Endothelial cell of umbilical vein (primary cell): Measurements from ENCODE around the gene LPP. TPM values are rescaled to one million over a fixed set of nuclear protein-coding genes. Genes with fewer than 3 reads are reported as not detected.

Source experiments
- BruUV-seq: library from RNA; stranded (reverse); fragments of 400-500 nt; replicated peaks from 2 replicates; lab custom pipeline; 2021; lab: Mats Ljungman, UMichigan
- CTCF ChIA-PET: fragments of 300-600, 350-600 bp; sonication (Branson Sonifier 250); formaldehyde crosslinking; loops from one replicate; lab custom pipeline; 2021; ENCODE audit warnings: antibody characterized with exemption, inconsistent platforms; lab: Charles Lee
- POLR2A ChIA-PET: fragments of 300-600, 350-600 bp; sonication (Branson Sonifier 250); formaldehyde crosslinking; loops from one replicate; lab custom pipeline; 2021; ENCODE audit warnings: antibody characterized with exemption, inconsistent platforms; lab: Charles Lee
- DNase-seq: peaks from one replicate; pipeline ENCODE4 v3.0.0-alpha.2; 2011; ENCODE audit warnings: low read depth, low spot score
- FAIRE-seq: peaks from 2 replicates; lab custom pipeline; 2011; peaks lifted over from hg19 to GRCh38; lab: Jason Lieb, UNC
- H2AFZ ChIP-seq: 2 replicates; pipeline ENCODE4 v1.6.0; 2012; ENCODE audit warnings: low read depth, low read length, control low read depth, inconsistent platforms
- H3K27ac ChIP-seq: 2 replicates; pipeline ENCODE4 v1.5.1; 2011; ENCODE audit warnings: low read depth, mild to moderate bottlenecking, control low read depth, low read length, moderate library complexity; ENCODE audit not compliant: insufficient read depth
- H3K27me3 ChIP-seq, 2 experiments: 2 replicates each; pipeline versions ENCODE4 v1.6.0 to v1.6.1; 2011; ENCODE audit warnings: low read length in 2 of 2, mixed read lengths in 1 of 2; ENCODE audit not compliant: control insufficient read depth in 2 of 2, insufficient read depth in 2 of 2
- H3K36me3 ChIP-seq, 2 experiments: 2 replicates in 1 of 2; 3 replicates in 1 of 2; pipeline ENCODE4 v1.5.1; 2011; ENCODE audit warnings: low read length in 2 of 2, mild to moderate bottlenecking in 1 of 2, moderate library complexity in 1 of 2; ENCODE audit not compliant: control insufficient read depth in 2 of 2, insufficient read depth in 2 of 2; ENCODE audit errors: extremely low read depth in 1 of 2
- H3K4me1 ChIP-seq: 3 replicates; pipeline ENCODE4 v1.5.1; 2011; ENCODE audit warnings: mild to moderate bottlenecking, low read length; ENCODE audit not compliant: control insufficient read depth, insufficient read depth; ENCODE audit errors: extremely low read depth
- H3K4me2 ChIP-seq: 2 replicates; pipeline ENCODE4 v1.6.1; 2011; ENCODE audit warnings: low read length, control low read depth, mixed read lengths; ENCODE audit not compliant: insufficient read depth
- H3K4me3 ChIP-seq, 3 experiments: fragments of 200-600 bp in 1 of 3; sonication (generic), shearing (Covaris generic) in 1 of 3; replicated peaks in 1 of 3; 2 replicates each; pipeline ENCODE4 v1.5.1; 2011 to 2016; ENCODE audit warnings: control low read depth in 3 of 3, low read length in 3 of 3, mild to moderate bottlenecking in 2 of 3, inconsistent platforms in 1 of 3, low read depth in 1 of 3, moderate library complexity in 1 of 3; ENCODE audit not compliant: insufficient read depth in 1 of 3
- H3K79me2 ChIP-seq: 2 replicates; pipeline ENCODE4 v1.6.0; 2012; ENCODE audit warnings: low read length, inconsistent platforms; ENCODE audit not compliant: control insufficient read depth, insufficient read depth
- H3K9ac ChIP-seq: replicated peaks from 2 replicates; pipeline ENCODE3; 2011; ENCODE audit warnings: low read length, control low read depth; ENCODE audit not compliant: insufficient read depth; ENCODE audit errors: extremely low read depth
- H3K9me1 ChIP-seq: replicated peaks from 3 replicates; pipeline ENCODE4 v1.6.0; 2011; ENCODE audit warnings: mild to moderate bottlenecking, low read length; ENCODE audit not compliant: control insufficient read depth, insufficient read depth; ENCODE audit errors: extremely low read depth
- H3K9me3 ChIP-seq: replicated peaks from 2 replicates; pipeline ENCODE4 v1.5.1; 2012; ENCODE audit warnings: low read length, inconsistent platforms; ENCODE audit not compliant: control insufficient read depth, insufficient read depth
- H4K20me1 ChIP-seq: replicated peaks from 2 replicates; pipeline ENCODE3; 2011; ENCODE audit warnings: mild to moderate bottlenecking, low read length; ENCODE audit not compliant: control insufficient read depth, insufficient read depth; ENCODE audit errors: extremely low read depth
- EZH2 ChIP-seq: IDR thresholded peaks from 2 replicates; pipeline ENCODE4 v1.6.1; 2012; ENCODE audit warnings: borderline replicate concordance, low read depth, mild to moderate bottlenecking, moderate library complexity, low read length, inconsistent platforms; ENCODE audit not compliant: severe bottlenecking
- FOS ChIP-seq: IDR thresholded peaks from 2 replicates; pipeline ENCODE4 v1.6.1; 2011; ENCODE audit warnings: mild to moderate bottlenecking, low read length, moderate library complexity, borderline replicate concordance; ENCODE audit not compliant: insufficient read depth
- GATA2 ChIP-seq: IDR thresholded peaks from 2 replicates; pipeline ENCODE4 v1.7.0; 2011; ENCODE audit warnings: low read depth, mild to moderate bottlenecking, moderate library complexity, mixed read lengths, low read length; ENCODE audit not compliant: insufficient read length, insufficient read depth
- JUN ChIP-seq: IDR thresholded peaks from 2 replicates; pipeline ENCODE4 v1.6.1; 2011; ENCODE audit warnings: borderline replicate concordance, low read depth; ENCODE audit not compliant: insufficient read length, insufficient read depth
- MYC ChIP-seq: IDR thresholded peaks from one replicate; pipeline ENCODE4 v1.6.1; 2011; ENCODE audit warnings: mild to moderate bottlenecking, low read depth, low read length
- POLR2A ChIP-seq: IDR thresholded peaks from 2 replicates; pipeline ENCODE4 v1.6.1; 2012; ENCODE audit warnings: low read depth, mild to moderate bottlenecking, control low read depth, low read length
- POLR2AphosphoS5 ChIP-seq: IDR thresholded peaks from 2 replicates; pipeline ENCODE4 v1.6.1; 2012; ENCODE audit warnings: low read depth, mild to moderate bottlenecking, control low read depth, low read length, moderate library complexity; ENCODE audit not compliant: insufficient read depth
- dilution Hi-C: fragments of 300-500 bp; cut with MboI; formaldehyde crosslinking; loops from one replicate; pipeline ENCODE4 v1.15.0; 2019; ENCODE audit warnings: low sequenced_read_pairs; ENCODE audit not compliant: extremely low pct_ligation_motif_present
- intact Hi-C: fragments of 100-400 bp; cut with micrococcal nuclease; formaldehyde crosslinking; loops from one replicate; pipeline ENCODE4 v1.10.0; 2022
- polyA plus RNA-seq, 4 experiments: library from polyadenylated mRNA; depleted of rRNA in 3 of 4; stranded (reverse) in 3 of 4; unstranded in 1 of 4; fragments of >200 nt; gene quantifications; 2 replicates each; pipeline versions ENCODE4 v1.2.1 to v1.2.3, GENCODE V29; 2011 to 2012; ENCODE audit warnings: missing spikeins in 1 of 4
- total RNA-seq: library from RNA; stranded (reverse); gene quantifications from 2 replicates; pipeline ENCODE4 v1.2.3, GENCODE V29; 2021
- TF ChIP-seq, protein P1 (sequence below): IDR thresholded peaks from 2 replicates; pipeline ENCODE4 v1.6.1; 2011; ENCODE audit not compliant: insufficient read depth, insufficient read length
- TF ChIP-seq, protein P2 (sequence below), 2 donors: IDR thresholded peaks; 1 replicate in 1 of 2; 2 replicates in 1 of 2; pipeline ENCODE4 v1.5.1; 2011; ENCODE audit warnings: low read length in 2 of 2, mild to moderate bottlenecking in 2 of 2, moderate library complexity in 2 of 2, control low read depth in 1 of 2, inconsistent platforms in 1 of 2, low read depth in 1 of 2; ENCODE audit not compliant: insufficient read depth in 1 of 2; ENCODE audit errors: extremely low read depth in 1 of 2

Gene LPP
- total and polyA plus RNA-seq, 2 donors (not counting 3 experiments of a cell fraction or from before 2014, with no cell fraction given) = 16.9 to 153 TPM

DNA sequence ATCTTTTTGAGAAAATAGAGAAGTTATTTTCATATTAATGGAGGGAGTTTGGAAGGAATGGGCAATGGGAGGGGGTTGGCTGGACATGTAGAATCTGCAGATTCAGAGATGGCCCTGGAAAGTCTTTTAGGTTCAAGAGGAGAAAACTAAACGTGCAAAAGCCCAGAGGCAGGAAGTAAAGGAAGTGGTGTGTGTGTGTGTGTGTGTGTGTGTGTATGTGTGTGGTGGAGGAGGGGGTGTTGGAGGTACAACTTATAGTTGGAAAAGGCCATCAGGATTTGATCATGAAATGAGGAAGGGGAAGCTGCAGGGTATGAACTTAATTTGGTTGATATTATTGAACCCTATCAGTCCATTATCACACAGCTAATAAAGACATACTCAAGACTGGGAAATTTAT, 5.6 kb upstream of the LPP start:
- Histone ChIP-seq H4K20me1 (no peaks in the 10 kb centered on the region), H2AFZ (no peak overlapping the region), H3K27ac (no peak overlapping the region), H3K4me1 (peaks cover 9% of the 10 kb centered on the region), H3K36me3 (no peaks in the 10 kb centered on the region), H3K9ac (no peak overlapping the region), H3K9me3 (no peaks in the 10 kb centered on the region), H3K27me3 (no peaks in the 10 kb centered on the region), H3K9me1 (no peaks in the 10 kb centered on the region), H3K4me2 (no peak overlapping the region), H3K79me2 (no peaks in the 10 kb centered on the region), H3K4me3 (no peak overlapping the region)
- DNase-seq = no peak
- FAIRE-seq = no peak
- TF ChIP-seq JUN = no peak
- TF ChIP-seq GATA2 = no peak
- no peak for TF ChIP-seq MYC
- TF ChIP-seq, protein P1, sequence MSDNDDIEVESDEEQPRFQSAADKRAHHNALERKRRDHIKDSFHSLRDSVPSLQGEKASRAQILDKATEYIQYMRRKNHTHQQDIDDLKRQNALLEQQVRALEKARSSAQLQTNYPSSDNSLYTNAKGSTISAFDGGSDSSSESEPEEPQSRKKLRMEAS = no peak
- no peak for TF ChIP-seq FOS
- TF ChIP-seq EZH2 = no peak
- TF ChIP-seq, protein P2, sequence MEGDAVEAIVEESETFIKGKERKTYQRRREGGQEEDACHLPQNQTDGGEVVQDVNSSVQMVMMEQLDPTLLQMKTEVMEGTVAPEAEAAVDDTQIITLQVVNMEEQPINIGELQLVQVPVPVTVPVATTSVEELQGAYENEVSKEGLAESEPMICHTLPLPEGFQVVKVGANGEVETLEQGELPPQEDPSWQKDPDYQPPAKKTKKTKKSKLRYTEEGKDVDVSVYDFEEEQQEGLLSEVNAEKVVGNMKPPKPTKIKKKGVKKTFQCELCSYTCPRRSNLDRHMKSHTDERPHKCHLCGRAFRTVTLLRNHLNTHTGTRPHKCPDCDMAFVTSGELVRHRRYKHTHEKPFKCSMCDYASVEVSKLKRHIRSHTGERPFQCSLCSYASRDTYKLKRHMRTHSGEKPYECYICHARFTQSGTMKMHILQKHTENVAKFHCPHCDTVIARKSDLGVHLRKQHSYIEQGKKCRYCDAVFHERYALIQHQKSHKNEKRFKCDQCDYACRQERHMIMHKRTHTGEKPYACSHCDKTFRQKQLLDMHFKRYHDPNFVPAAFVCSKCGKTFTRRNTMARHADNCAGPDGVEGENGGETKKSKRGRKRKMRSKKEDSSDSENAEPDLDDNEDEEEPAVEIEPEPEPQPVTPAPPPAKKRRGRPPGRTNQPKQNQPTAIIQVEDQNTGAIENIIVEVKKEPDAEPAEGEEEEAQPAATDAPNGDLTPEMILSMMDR (IDR thresholded peaks at IDR 0.05; ENCODE audit: extremely low read depth in 1 of 2, insufficient read depth in 1 of 2, low read depth in 1 of 2, low read length in 2 of 2) = no peak
- no peak for TF ChIP-seq POLR2A
- TF ChIP-seq POLR2AphosphoS5 = no peak
- POLR2A ChIA-PET = no interaction called here
- intact Hi-C loops = no loop called here
- dilution Hi-C loops = no loop called here
- CTCF ChIA-PET = no interaction called here
- no TSS peak for BruUV-seq
